ENCODE results near the gene COL28A1. TPM values are rescaled to one million over a fixed set of nuclear protein-coding genes. Genes with fewer than 3 reads are reported as not detected.

COL28A1 gene
- total RNA-seq, 4 donors from 2014 or later = 0.25 to 3.0 (median 0.65) TPM

DNA sequence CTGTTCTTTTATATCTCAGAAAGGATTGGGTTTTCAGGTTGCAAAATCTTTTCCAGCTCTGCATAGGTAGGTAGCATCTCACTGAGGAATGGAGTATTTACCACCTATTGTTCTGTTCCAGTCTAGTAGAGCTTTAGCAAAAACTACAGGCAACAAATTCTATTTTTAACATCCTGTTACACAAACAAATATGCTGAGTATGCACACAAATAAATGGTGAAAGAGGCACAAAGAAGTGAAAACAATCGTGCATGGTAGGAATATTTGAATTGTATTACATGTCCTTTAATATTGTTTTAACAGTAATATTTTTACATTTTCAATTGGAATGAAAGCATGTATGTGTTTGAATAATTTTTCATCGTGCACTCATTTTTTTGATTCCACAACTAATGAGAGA lies 16.5 kb upstream of the COL28A1 start:
- DNase-seq (ENCODE audit: low spot score) = no peak
- no peak for ATAC-seq (ENCODE audit: low FRiP score)
- TF ChIP-seq, protein P1, sequence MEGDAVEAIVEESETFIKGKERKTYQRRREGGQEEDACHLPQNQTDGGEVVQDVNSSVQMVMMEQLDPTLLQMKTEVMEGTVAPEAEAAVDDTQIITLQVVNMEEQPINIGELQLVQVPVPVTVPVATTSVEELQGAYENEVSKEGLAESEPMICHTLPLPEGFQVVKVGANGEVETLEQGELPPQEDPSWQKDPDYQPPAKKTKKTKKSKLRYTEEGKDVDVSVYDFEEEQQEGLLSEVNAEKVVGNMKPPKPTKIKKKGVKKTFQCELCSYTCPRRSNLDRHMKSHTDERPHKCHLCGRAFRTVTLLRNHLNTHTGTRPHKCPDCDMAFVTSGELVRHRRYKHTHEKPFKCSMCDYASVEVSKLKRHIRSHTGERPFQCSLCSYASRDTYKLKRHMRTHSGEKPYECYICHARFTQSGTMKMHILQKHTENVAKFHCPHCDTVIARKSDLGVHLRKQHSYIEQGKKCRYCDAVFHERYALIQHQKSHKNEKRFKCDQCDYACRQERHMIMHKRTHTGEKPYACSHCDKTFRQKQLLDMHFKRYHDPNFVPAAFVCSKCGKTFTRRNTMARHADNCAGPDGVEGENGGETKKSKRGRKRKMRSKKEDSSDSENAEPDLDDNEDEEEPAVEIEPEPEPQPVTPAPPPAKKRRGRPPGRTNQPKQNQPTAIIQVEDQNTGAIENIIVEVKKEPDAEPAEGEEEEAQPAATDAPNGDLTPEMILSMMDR (IDR thresholded peaks at IDR 0.05) = no peak

DNA sequence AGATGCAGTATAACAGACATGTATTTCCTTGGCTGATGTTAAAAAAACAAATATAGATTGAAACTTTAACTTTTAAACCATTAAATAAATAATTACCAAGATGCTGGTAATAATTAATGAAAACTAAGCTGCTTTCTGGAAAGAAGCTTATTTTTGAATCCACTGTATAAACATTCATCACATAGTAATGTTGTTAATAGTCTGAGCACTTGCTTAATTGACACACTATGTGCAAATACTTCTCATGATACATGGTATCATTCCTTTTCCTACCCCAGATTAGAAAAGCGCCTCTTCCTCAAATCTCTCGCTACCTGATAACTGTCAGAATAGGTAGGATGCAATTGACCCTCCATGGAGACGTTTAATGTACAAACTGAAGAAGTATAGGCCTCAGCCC lies 15.0 kb upstream of the COL28A1 start:
- TF ChIP-seq, protein P1 (IDR thresholded peaks at IDR 0.05) = no peak
- DNase-seq (ENCODE audit: low spot score) = no peak
- no peak for ATAC-seq (ENCODE audit: low FRiP score)

- TF ChIP-seq, protein P1 (IDR thresholded peaks at IDR 0.05) = no peak
- DNase-seq (ENCODE audit: low spot score) = no peak
- no peak for ATAC-seq (ENCODE audit: low FRiP score)
These were observed 12.7 kb upstream of the COL28A1 start for GRCh38 chr7:7548407-7548806.

GRCh38 chr7:7542251-7542835 lies 6.7 kb upstream of the COL28A1 start:
- DNase-seq (ENCODE audit: low spot score) (no peak), ATAC-seq (ENCODE audit: low FRiP score) (no peak)
- TF ChIP-seq, protein P1 (IDR thresholded peaks at IDR 0.05) = no peak

- ATAC-seq (ENCODE audit: low FRiP score) (no peak), DNase-seq (ENCODE audit: low spot score) (no peak)
These were observed 4.0 kb upstream of the COL28A1 start for GRCh38 chr7:7539711-7540110.

GRCh38 chr7:7539152-7539551 lies 3.5 kb upstream of the COL28A1 start:
- ATAC-seq (ENCODE audit: low FRiP score) = no peak
- no peak for DNase-seq (ENCODE audit: low spot score)
- TF ChIP-seq, protein P1 (IDR thresholded peaks at IDR 0.05) = no peak

More at GRCh38 chr7:7539711-7540110, 4.0 kb upstream of the COL28A1 start:
- TF ChIP-seq, protein P1 (IDR thresholded peaks at IDR 0.05) = no peak

DNA sequence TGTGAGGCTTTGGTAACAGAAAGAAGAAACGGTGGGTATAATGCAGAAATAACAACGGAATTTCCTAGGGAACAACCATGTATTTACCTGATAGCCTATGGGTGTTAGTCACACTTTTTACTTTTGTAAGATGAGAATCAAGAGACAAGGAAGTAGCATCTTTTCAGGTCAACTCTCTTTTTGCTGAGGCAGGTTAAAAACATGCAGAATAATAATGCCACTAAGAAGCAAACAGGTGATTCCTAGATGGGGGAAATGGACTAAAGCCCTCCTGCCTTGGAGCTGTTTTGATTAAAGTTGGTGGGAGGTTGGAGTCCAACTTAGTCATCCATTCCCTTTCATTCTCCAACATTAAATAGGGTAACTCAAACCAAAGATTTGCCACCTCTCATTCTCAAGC lies 2.0 kb upstream of the COL28A1 start:
- DNase-seq (ENCODE audit: low spot score) (no peak), ATAC-seq (ENCODE audit: low FRiP score) (no peak)
- TF ChIP-seq, protein P1 (IDR thresholded peaks at IDR 0.05) = no peak

Data from omental fat pad (tissue), 4 donors.